Heart left ventricle (tissue), 16 donors: ENCODE measurements around the gene SLC6A18. TPM values are rescaled to one million over a fixed set of nuclear protein-coding genes. Genes with fewer than 3 reads are reported as not detected.

ENCODE experiments used
- ATAC-seq, 4 donors: fragments of 200-7000 bp; cut with Tn5 transposase; one replicate each; pipeline ENCODE4 v1.9.1; 2020 to 2022; ENCODE audit warnings: moderate library complexity in 4 of 4, mild to moderate bottlenecking in 3 of 4, moderate number of reproducible peaks in 1 of 4
- DNase-seq, 5 donors: peaks; one replicate each; pipeline ENCODE4 v3.0.0-alpha.2; 2020
- H3K27ac ChIP-seq, 12 donors: fragments of 200-600 bp; sonication (generic) in 4 of 12; one replicate each; pipeline versions ENCODE4 v1.5.0 to v1.8.0; 2016 to 2022; ENCODE audit warnings: mild to moderate bottlenecking in 2 of 12
- H3K27me3 ChIP-seq, 9 donors: fragments of 200-600 bp; sonication (generic) in 2 of 9; one replicate each; pipeline versions ENCODE4 v1.5.1 to v1.8.0; 2016 to 2022; ENCODE audit warnings: mild to moderate bottlenecking in 3 of 9
- H3K36me3 ChIP-seq, 9 donors: fragments of 200-600 bp; sonication (generic) in 2 of 9; one replicate each; pipeline versions ENCODE4 v1.5.0 to v1.8.0; 2018 to 2022; ENCODE audit warnings: mild to moderate bottlenecking in 2 of 9
- H3K4me1 ChIP-seq, 12 donors: fragments of 200-600 bp; sonication (generic) in 4 of 12; one replicate each; pipeline versions ENCODE4 v1.5.0 to v1.8.0; 2016 to 2022; ENCODE audit warnings: mild to moderate bottlenecking in 3 of 12
- H3K4me3 ChIP-seq, 12 donors: fragments of 200-600 bp; sonication (generic) in 4 of 12; one replicate each; pipeline versions ENCODE4 v1.5.0 to v1.8.0; 2017 to 2022; ENCODE audit warnings: mild to moderate bottlenecking in 9 of 12, moderate library complexity in 4 of 12
- H3K9me3 ChIP-seq, 12 donors: fragments of 200-600 bp; sonication (generic) in 4 of 12; one replicate each; pipeline versions ENCODE4 v1.5.0 to v1.8.0; 2016 to 2022; ENCODE audit warnings: mild to moderate bottlenecking in 1 of 12
- CTCF ChIP-seq, 12 donors: fragments of 200-600 bp; sonication (generic) in 4 of 12; IDR thresholded peaks; one replicate each; pipeline versions ENCODE4 v1.5.0 to v1.8.0; 2018 to 2022; ENCODE audit warnings: antibody characterized with exemption in 12 of 12, mild to moderate bottlenecking in 5 of 12
- POLR2A ChIP-seq, 2 donors: fragments of 450-650 bp; IDR thresholded peaks; one replicate each; pipeline ENCODE4 v1.6.1; 2017; ENCODE audit warnings: antibody characterized with exemption in 2 of 2, mild to moderate bottlenecking in 2 of 2, moderate library complexity in 2 of 2
- WGBS, 4 donors: extraction: QIAGEN DNeasy Blood & Tissue Kit in 2 of 4; methylation state at CpG; one replicate each; pipeline versions ENCODE4 v1.1.5 to v1.1.7; 2013 to 2018; 5-methylcytosine and 5-hydroxymethylcytosine counted together
- intact Hi-C, 10 donors: fragments of 100-400 bp; cut with DNase I; formaldehyde crosslinking; loops; one replicate each; pipeline versions ENCODE4 v1.11.1 to v1.14.2; 2022
- polyA plus RNA-seq, 2 donors: library from polyadenylated mRNA; stranded (reverse); fragments of 200-250 nt; gene quantifications; one replicate each; pipeline ENCODE4 v1.2.3, GENCODE V29; 2013
- total RNA-seq, 9 donors: library from RNA; depleted of rRNA in 2 of 9; stranded (reverse); fragments of >200 nt in 2 of 9; fragmentation: NEBNext Ultra II Directional in 3 of 9; extraction: Animal tissue kit (Norgen Biotek cat#: 25700) in 3 of 9; gene quantifications; one replicate each; pipeline versions ENCODE4 v1.1.0 to v1.2.4, GENCODE V29; 2016 to 2023
- donor health status: ischemic (EF 13 %, LVEDD 7.1; RV severe dilation, severe dysfunction).
- donor health status: healthy with polysubstance abuse.
- donor health status: DM: no; HTN: yes; CAD: no.
- donor health status: DM: no; HTN: no; CAD: no.
- donor health status: ischemic (EF 25% LVEDD 6.9; RV normal size, moderate dysfunction).
- donor health status: ischemic (EF 25% LVEDD 5.7; RV mildly dilated, moderate dysfunction).
- donor health status: healthy.
- donor health status: DM: yes; HTN: yes; CAD: no.
- donor health status: ischemic (EF 35%, LVEDD 5.7; RV mildly dilated, moderate dysfunction).
- donor health status: nonischemic (EF 11% LVEDD 7.7; RV severe dilation, severe dysfunction).
- donor health status: DM: yes; HTN: yes; CAD: no.
- donor health status: PGD.
- donor health status: ischemic (EF 29% LVEDD 5.4; RV normal size, mild dysfunction).
- donor health status: nonischemic (EF 23%, LVEDD 6.1; RV moderate dilation, normal function).

Gene SLC6A18
- total and polyA plus RNA-seq, 11 donors, result not detected

GRCh38 chr5:1218351-1219080, 6.7 kb upstream of the SLC6A18 start:
- Histone ChIP-seq H3K4me1 (no peaks in the 10 kb centered on the region), H3K27ac (no peak overlapping the region), H3K27me3 (peaks cover 0 to 5% (median 0%) of the 10 kb centered on the region in 9 donors), H3K9me3 (no peaks in the 10 kb centered on the region), H3K4me3 (no peak overlapping the region), H3K36me3 (no peaks in the 10 kb centered on the region)
- no peak for DNase-seq
- intact Hi-C loops, result no loop called here
- 85 to 88% (median 87%) methylated on average over 31 to 38 of the region's 38 CpGs for WGBS, 4 donors
- no peak for ATAC-seq
- TF ChIP-seq POLR2A (IDR thresholded peaks at IDR 0.05), result no peak
- no peak for TF ChIP-seq CTCF (IDR thresholded peaks at IDR 0.05)

GRCh38 chr5:1219098-1219767, 5.9 kb upstream of the SLC6A18 start:
- no peak for ATAC-seq
- no peaks in the 10 kb centered on the region for H3K4me1 ChIP-seq
- H3K27me3 ChIP-seq, result peaks cover 0 to 5% (median 0%) of the 10 kb centered on the region in 9 donors
- H3K36me3 ChIP-seq, result no peaks in the 10 kb centered on the region
- intact Hi-C loops, result no loop called here
- no peak for TF ChIP-seq CTCF (IDR thresholded peaks at IDR 0.05)
- TF ChIP-seq POLR2A (IDR thresholded peaks at IDR 0.05), result no peak
- no peak overlapping the region for H3K4me3 ChIP-seq
- DNase-seq, result no peak
- no peak overlapping the region for H3K27ac ChIP-seq
- H3K9me3 ChIP-seq, result no peaks in the 10 kb centered on the region
- WGBS, 4 donors, result 74 to 78% (median 75%) methylated on average over 15 to 38 of the region's 38 CpGs

DNA sequence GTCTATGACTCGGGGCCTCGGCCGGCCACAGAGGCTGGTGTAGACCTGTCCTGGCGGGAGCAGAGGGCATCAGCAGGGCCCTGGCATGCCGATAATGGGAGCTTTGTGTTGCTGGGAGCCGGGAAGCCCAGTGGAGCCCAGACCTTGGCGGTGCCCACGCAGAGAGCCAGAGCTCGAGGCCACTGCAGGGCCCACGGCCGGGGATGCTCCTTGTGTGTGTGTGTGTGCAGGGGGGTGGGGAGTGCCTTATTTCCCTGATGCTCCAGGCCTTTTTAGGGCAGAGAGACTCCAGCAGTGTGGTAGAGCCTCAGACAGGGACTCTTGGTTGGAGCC, 5.4 kb upstream of the SLC6A18 start:
- Histone ChIP-seq H3K27me3 (peaks cover 0 to 8% (median 0%) of the 10 kb centered on the region in 9 donors), H3K36me3 (no peaks in the 10 kb centered on the region), H3K4me3 (no peak overlapping the region), H3K27ac (no peak overlapping the region), H3K9me3 (no peaks in the 10 kb centered on the region), H3K4me1 (no peaks in the 10 kb centered on the region)
- WGBS, 4 donors, result 80 to 83% (median 81%) methylated on average over 10 to 11 of the region's 11 CpGs
- TF ChIP-seq POLR2A (IDR thresholded peaks at IDR 0.05), result no peak
- no peak for TF ChIP-seq CTCF (IDR thresholded peaks at IDR 0.05)
- DNase-seq (no peak), ATAC-seq (no peak)
- intact Hi-C loops, result loop anchor here in 1 of 10 donors (5.0 kb wide), 1 partner anchor 183 kb away; no protein-coding TSS in a partner anchor

GRCh38 chr5:1220351-1220750, 4.8 kb upstream of the SLC6A18 start:
- Histone ChIP-seq H3K27me3 (peaks cover 0 to 9% (median 0%) of the 10 kb centered on the region in 9 donors), H3K4me1 (no peaks in the 10 kb centered on the region), H3K27ac (no peak overlapping the region), H3K36me3 (no peaks in the 10 kb centered on the region), H3K4me3 (no peak overlapping the region), H3K9me3 (no peaks in the 10 kb centered on the region)
- DNase-seq (no peak), ATAC-seq (no peak)
- WGBS, 4 donors, result 81 to 89% (median 85%) methylated on average over 9 of the region's 9 CpGs
- TF ChIP-seq CTCF (IDR thresholded peaks at IDR 0.05) (no peak), POLR2A (IDR thresholded peaks at IDR 0.05) (no peak)
- intact Hi-C loops, result loop anchor here in 1 of 10 donors (5.0 kb wide), 1 partner anchor 182 kb away; no protein-coding TSS in a partner anchor
